H1 (cell line): ENCODE results near the gene LCN9. TPM values are rescaled to one million over a fixed set of nuclear protein-coding genes. Genes with fewer than 3 reads are reported as not detected.
A peak's percentile ranks its signal among the peaks of the same experiment; 100 is the strongest.

Source experiments
- CTCF ChIA-PET: fragments of 300-600 bp; sonication (Branson Sonifier 250); formaldehyde crosslinking; loops from one replicate; lab custom pipeline; 2021; ENCODE audit not compliant: partially characterized antibody; lab: Charles Lee
- POLR2A ChIA-PET: fragments of 300-600 bp; sonication (Branson Sonifier 250); formaldehyde crosslinking; loops from one replicate; lab custom pipeline; 2021; ENCODE audit warnings: inconsistent platforms; ENCODE audit not compliant: partially characterized antibody; lab: Charles Lee
- DNase-seq, 2 experiments: peaks; one replicate each; pipeline versions ENCODE4 v3.0.0 to v3.0.0-alpha.2; 2010 to 2022; ENCODE audit warnings: low spot score in 2 of 2, low read depth in 1 of 2, mixed read lengths in 1 of 2
- FAIRE-seq: peaks from 2 replicates; lab custom pipeline; 2011; peaks lifted over from hg19 to GRCh38; lab: Jason Lieb, UNC
- H2AFZ ChIP-seq: 2 replicates; pipeline ENCODE4 v1.8.1; 2012; ENCODE audit warnings: low read length, inconsistent platforms
- H2AK5ac ChIP-seq: 2 replicates; pipeline ENCODE4 v1.6.1; 2013; ENCODE audit warnings: low read depth, low read length
- H2BK120ac ChIP-seq: replicated peaks from 2 replicates; pipeline ENCODE3; 2013; ENCODE audit warnings: low read depth, low read length, inconsistent platforms
- H2BK12ac ChIP-seq: 2 replicates; pipeline ENCODE4 v1.6.1; 2013; ENCODE audit warnings: low read depth, low read length
- H2BK15ac ChIP-seq: 2 replicates; pipeline ENCODE4 v1.6.1; 2013; ENCODE audit warnings: low read length
- H2BK20ac ChIP-seq: 2 replicates; pipeline ENCODE4 v1.6.1; 2013; ENCODE audit warnings: low read length
- H2BK5ac ChIP-seq: 2 replicates; pipeline ENCODE4 v1.6.1; 2013; ENCODE audit warnings: low read depth, low read length
- H3K14ac ChIP-seq: 2 replicates; pipeline ENCODE4 v1.6.1; 2013; ENCODE audit warnings: inconsistent platforms; ENCODE audit not compliant: insufficient read length
- H3K18ac ChIP-seq: 2 replicates; pipeline ENCODE4 v1.6.1; 2013; ENCODE audit warnings: low read length; ENCODE audit errors: extremely low read depth
- H3K23ac ChIP-seq: 2 replicates; pipeline ENCODE4 v1.6.1; 2013; ENCODE audit warnings: inconsistent platforms; ENCODE audit not compliant: insufficient read length
- H3K23me2 ChIP-seq: 2 replicates; pipeline ENCODE4 v1.6.1; 2013; ENCODE audit warnings: low read depth, low read length
- H3K27ac ChIP-seq: 2 replicates; pipeline ENCODE4 v1.6.1; 2011; ENCODE audit warnings: low read depth, low read length, inconsistent platforms
- H3K27me3 ChIP-seq, 4 experiments: replicated peaks in 1 of 4; 1 replicate in 1 of 4; 2 replicates in 3 of 4; pipeline versions ENCODE4 v1.6.1 to v1.8.1; 2011 to 2013; ENCODE audit warnings: low read length in 3 of 4, mild to moderate bottlenecking in 3 of 4, inconsistent platforms in 2 of 4, mixed read lengths in 2 of 4, moderate library complexity in 1 of 4; ENCODE audit not compliant: control insufficient read depth in 3 of 4, insufficient read depth in 3 of 4; ENCODE audit errors: extremely low read depth in 1 of 4
- H3K36me3 ChIP-seq, 4 experiments: 2 replicates each; pipeline versions ENCODE4 v1.6.1 to v1.8.1; 2011 to 2013; ENCODE audit warnings: mild to moderate bottlenecking in 4 of 4, low read length in 3 of 4, moderate library complexity in 2 of 4, control low read depth in 1 of 4, inconsistent platforms in 1 of 4; ENCODE audit not compliant: insufficient read depth in 4 of 4, control insufficient read depth in 2 of 4
- H3K4ac ChIP-seq: replicated peaks from 2 replicates; pipeline ENCODE3; 2013; ENCODE audit warnings: low read length, low read depth, mixed read lengths, inconsistent platforms; ENCODE audit not compliant: insufficient read length
- H3K4me1 ChIP-seq, 4 experiments: replicated peaks in 1 of 4; 1 replicate in 1 of 4; 2 replicates in 3 of 4; pipeline versions ENCODE4 v1.6.1 to v1.8.1; 2011 to 2013; ENCODE audit warnings: low read length in 3 of 4, inconsistent platforms in 2 of 4, mixed read lengths in 1 of 4; ENCODE audit not compliant: insufficient read depth in 4 of 4, control insufficient read depth in 3 of 4
- H3K4me2 ChIP-seq, 2 experiments: 2 replicates each; pipeline versions ENCODE4 v1.6.1 to v1.8.1; 2011 to 2013; ENCODE audit warnings: low read depth in 2 of 2, low read length in 2 of 2, control low read depth in 1 of 2, inconsistent platforms in 1 of 2, mild to moderate bottlenecking in 1 of 2; ENCODE audit not compliant: insufficient read depth in 1 of 2
- H3K4me3 ChIP-seq, 4 experiments: fragments of 200-600, 300-600 bp in 1 of 4; sonication (generic), shearing (Covaris generic), sonication (Bioruptor Twin) in 1 of 4; 2 replicates each; pipeline versions ENCODE4 v1.5.1 to v1.8.1; 2011 to 2016; ENCODE audit warnings: low read length in 4 of 4, low read depth in 3 of 4, control low read depth in 2 of 4, inconsistent platforms in 2 of 4, mild to moderate bottlenecking in 2 of 4, mixed read lengths in 1 of 4, moderate library complexity in 1 of 4; ENCODE audit not compliant: insufficient read depth in 2 of 4; ENCODE audit errors: extremely low read depth in 1 of 4
- H3K56ac ChIP-seq: replicated peaks from 2 replicates; pipeline ENCODE3; 2013; ENCODE audit warnings: low read depth, mild to moderate bottlenecking, mixed read lengths, low read length, inconsistent platforms; ENCODE audit not compliant: insufficient read length
- H3K79me1 ChIP-seq: 2 replicates; pipeline ENCODE4 v1.6.1; 2013; ENCODE audit warnings: low read depth, low read length, control low read depth
- H3K79me2 ChIP-seq, 2 experiments: 2 replicates each; pipeline versions ENCODE4 v1.6.1 to v1.8.1; 2012 to 2013; ENCODE audit warnings: low read length in 2 of 2, mild to moderate bottlenecking in 2 of 2, inconsistent platforms in 1 of 2; ENCODE audit not compliant: insufficient read depth in 2 of 2, control insufficient read depth in 1 of 2
- H3K9ac ChIP-seq, 4 experiments: replicated peaks in 1 of 4; 1 replicate in 1 of 4; 2 replicates in 3 of 4; pipeline versions ENCODE4 v1.6.1 to v1.8.1; 2011 to 2013; ENCODE audit warnings: low read depth in 3 of 4, low read length in 3 of 4, control low read depth in 2 of 4, mild to moderate bottlenecking in 2 of 4, moderate library complexity in 2 of 4, inconsistent platforms in 1 of 4; ENCODE audit errors: extremely low read depth in 1 of 4
- H3K9me3 ChIP-seq, 2 experiments: 2 replicates each; pipeline versions ENCODE4 v1.6.1 to v1.8.1; 2012 to 2013; ENCODE audit warnings: mild to moderate bottlenecking in 2 of 2, moderate library complexity in 2 of 2, control low read depth in 1 of 2, inconsistent platforms in 1 of 2, low read depth in 1 of 2, low read length in 1 of 2, mixed read lengths in 1 of 2; ENCODE audit not compliant: insufficient read depth in 2 of 2
- H4K20me1 ChIP-seq, 2 experiments: replicated peaks in 1 of 2; 2 replicates each; pipeline versions ENCODE3 to v1.8.1; 2011 to 2013; ENCODE audit warnings: inconsistent platforms in 2 of 2, low read length in 2 of 2, mild to moderate bottlenecking in 1 of 2; ENCODE audit not compliant: insufficient read depth in 2 of 2, control insufficient read depth in 1 of 2
- H4K5ac ChIP-seq: 2 replicates; pipeline ENCODE4 v1.6.1; 2013; ENCODE audit warnings: low read length, low read depth, mixed read lengths, inconsistent platforms; ENCODE audit not compliant: insufficient read length
- H4K8ac ChIP-seq: 2 replicates; pipeline ENCODE4 v1.8.0; 2013; ENCODE audit warnings: mild to moderate bottlenecking, moderate library complexity, low read length, inconsistent platforms; ENCODE audit not compliant: insufficient read depth; ENCODE audit errors: extremely low read depth
- H4K91ac ChIP-seq: replicated peaks from 2 replicates; pipeline ENCODE3; 2013; ENCODE audit warnings: low read length, mixed read lengths, inconsistent platforms; ENCODE audit not compliant: insufficient read length
- CBX5 ChIP-seq: fragments of 300-800, 300-1000 bp; sonication (generic); IDR thresholded peaks from 2 replicates; pipeline ENCODE4 v1.7.1; 2016; ENCODE audit warnings: antibody characterized with exemption, low read length, low read depth
- CTBP2 ChIP-seq: IDR thresholded peaks from 2 replicates; pipeline ENCODE4 v1.7.0; 2011; ENCODE audit warnings: borderline replicate concordance, mild to moderate bottlenecking, moderate library complexity, mixed read lengths, low read length; ENCODE audit not compliant: insufficient read depth, insufficient read length
- GTF2F1 ChIP-seq: IDR thresholded peaks from 2 replicates; pipeline ENCODE4 v1.6.1; 2012; ENCODE audit warnings: low read depth, low read length, improper control_type of control experiment, borderline replicate concordance
- KDM1A ChIP-seq: fragments of 200-600, 300-600 bp; sonication (generic); IDR thresholded peaks from 2 replicates; pipeline ENCODE4 v1.7.1; 2016; ENCODE audit warnings: mild to moderate bottlenecking, low read length, borderline replicate concordance
- KDM4A ChIP-seq: IDR thresholded peaks from one replicate; pipeline ENCODE4 v1.7.1; 2012; ENCODE audit warnings: low read depth, mild to moderate bottlenecking, moderate library complexity, low read length, inconsistent platforms; ENCODE audit not compliant: severe bottlenecking
- RNF2 ChIP-seq: fragments of 200-900, 300-1000 bp; sonication (generic); IDR thresholded peaks from 2 replicates; pipeline ENCODE4 v1.7.1; 2016; ENCODE audit warnings: borderline replicate concordance, low read depth, mild to moderate bottlenecking, antibody characterized with exemption, low read length; ENCODE audit not compliant: poor library complexity, severe bottlenecking; ENCODE audit errors: missing control alignments
- SUZ12 ChIP-seq: fragments of 200-600 bp; sonication (generic); IDR thresholded peaks from 2 replicates; pipeline ENCODE4 v1.6.1; 2012; ENCODE audit warnings: mild to moderate bottlenecking, inconsistent platforms, low read length, moderate library complexity, mixed read lengths
- TAF1 ChIP-seq: IDR thresholded peaks from 2 replicates; pipeline ENCODE4 v1.6.1; 2011; ENCODE audit warnings: mild to moderate bottlenecking, low read depth, low read length
- TCF12 ChIP-seq: IDR thresholded peaks from 2 replicates; pipeline ENCODE4 v1.6.1; 2011; ENCODE audit warnings: low read depth, mild to moderate bottlenecking, low read length
- WGBS, 2 experiments: shearing (Covaris generic) in 1 of 2; methylation state at CpG; one replicate each; pipeline versions ENCODE4 v1.1.6 to v1.1.7; 2013 to 2015; ENCODE audit warnings: low lambda C conversion rate in 2 of 2, mixed read lengths in 2 of 2, inconsistent platforms in 1 of 2, low coverage in 1 of 2, missing lambda C conversion rate in 1 of 2; ENCODE audit not compliant: insufficient replicate concordance in 2 of 2, insufficient coverage in 1 of 2, insufficient read length in 1 of 2; ENCODE audit errors: extremely low coverage in 1 of 2, missing lambda C conversion rate in 1 of 2; 5-methylcytosine and 5-hydroxymethylcytosine counted together
- polyA plus RNA-seq, 7 experiments: library from polyadenylated mRNA; depleted of rRNA in 3 of 7; stranded (reverse) in 5 of 7; unstranded in 2 of 7; fragments of >200 nt in 5 of 7; fragments of 200-250 nt in 2 of 7; gene quantifications; 1 replicate in 5 of 7; 2 replicates in 1 of 7; 4 replicates in 1 of 7; pipeline versions ENCODE4 v1.2.1 to v1.2.3, GENCODE V29; 2011 to 2013; ENCODE audit warnings: missing spikeins in 2 of 7, mixed read lengths in 2 of 7
- total RNA-seq: library from RNA; stranded (reverse); fragmentation: NEBNext Ultra II Directional; extraction: Animal tissue kit (Norgen Biotek cat#: 25700); gene quantifications from 2 replicates; pipeline ENCODE4 v1.2.1, GENCODE V29; 2021
- TF ChIP-seq, protein P1 (sequence below): IDR thresholded peaks from 2 replicates; pipeline ENCODE4 v1.6.1; 2012; ENCODE audit warnings: inconsistent platforms

The LCN9 gene
- total and polyA plus RNA-seq, 2 of the 8 experiments (the other 6 are each of a cell fraction or from before 2014, with no cell fraction given): 2.3 to 3.1 TPM

DNA sequence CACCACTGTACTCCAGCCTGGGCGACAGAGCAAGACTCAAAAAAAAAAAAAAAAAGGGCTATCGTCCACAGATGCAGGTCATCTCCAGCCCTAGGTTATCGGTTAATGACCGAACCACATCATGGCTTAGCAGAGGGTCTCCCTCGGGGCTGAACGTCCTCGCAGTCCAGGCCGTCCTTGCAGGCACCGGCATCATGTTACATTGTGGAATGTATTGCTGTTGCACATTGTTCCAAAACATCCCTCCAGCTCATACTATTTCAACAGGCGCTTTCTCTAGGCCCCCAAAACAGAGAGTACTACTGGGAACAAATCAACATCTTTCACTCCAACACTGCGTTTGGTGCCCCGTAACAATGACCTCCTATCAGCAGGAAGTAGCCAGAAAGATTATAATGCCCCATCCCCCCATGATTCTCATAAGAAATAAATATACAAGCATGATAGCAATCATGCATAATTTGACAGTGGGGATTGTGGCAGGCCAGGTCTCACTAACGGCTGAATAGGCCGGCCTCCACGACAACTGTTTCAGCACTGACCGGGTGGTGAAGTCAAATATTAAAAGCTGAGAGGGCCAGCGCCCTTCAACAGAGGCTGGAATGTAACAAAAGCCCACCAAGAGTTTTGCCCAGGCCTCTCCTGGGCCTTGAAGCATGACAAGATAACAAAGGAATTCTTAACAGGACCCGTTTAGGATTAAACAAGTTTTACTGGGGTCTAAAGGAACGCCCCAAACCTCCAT lies 1.1 kb upstream of the LCN9 start:
- no peak overlapping the region for H3K23ac ChIP-seq
- ChIA-PET CTCF (interaction anchor here (0.6 to 1.8 kb wide), 4 partner anchors 10 to 31 kb away, joined by 3 to 5 read pairs (median 4); no protein-coding TSS in a partner anchor), POLR2A (interaction anchor here (0.5 to 3.6 kb wide), 4 partner anchors 9 to 1564 kb away, joined by 3 to 19 read pairs (median 3); no protein-coding TSS in a partner anchor)
- no peaks in the 10 kb centered on the region; a peak in 1 of 7 replicates for H3K27me3 ChIP-seq
- no peak overlapping the region for H3K18ac ChIP-seq
- no peak overlapping the region for H2AFZ ChIP-seq
- FAIRE-seq (no peak), DNase-seq (peak in 1 of 2 experiments; percentile 35)
- no peak overlapping the region for H4K5ac ChIP-seq
- peaks cover 0 to 8% (median 4%) of the 10 kb centered on the region in 4 experiments; a peak in 3 of 7 replicates for H3K4me1 ChIP-seq
- no peak overlapping the region for H2BK20ac ChIP-seq
- no peak overlapping the region for H3K4me2 ChIP-seq
- H3K36me3 ChIP-seq: peaks cover 0 to 35% (median 4%) of the 10 kb centered on the region in 4 experiments; a peak in 5 of 8 replicates
- no peak overlapping the region for H3K56ac ChIP-seq
- H3K9me3 ChIP-seq: peaks cover 24 to 27% of the 10 kb centered on the region in 2 experiments
- H4K91ac ChIP-seq: no peak overlapping the region
- H2BK5ac ChIP-seq: no peak overlapping the region
- H3K23me2 ChIP-seq: no peaks in the 10 kb centered on the region
- no peak overlapping the region; the same call in 1 of the 2 replicates for H3K27ac ChIP-seq
- 0 out of 2 replicates have a peak overlapping the region, but pooled peaks have one; percentile 25 for H2AK5ac ChIP-seq
- no peaks in the 10 kb centered on the region for H4K20me1 ChIP-seq
- H3K14ac ChIP-seq: no peak overlapping the region
- H2BK12ac ChIP-seq: no peak overlapping the region
- H4K8ac ChIP-seq: no peak overlapping the region
- no peaks in the 10 kb centered on the region for H3K79me2 ChIP-seq
- H2BK120ac ChIP-seq: no peak overlapping the region
- H3K4me3 ChIP-seq: no peak overlapping the region
- H3K79me1 ChIP-seq: no peaks in the 10 kb centered on the region
- WGBS, 2 experiments: 86% methylated on average over 18 of the region's 19 CpGs; no CpG with 5 or more reads in 1 of the 2 experiments
- H2BK15ac ChIP-seq: no peak overlapping the region
- H3K9ac ChIP-seq: no peak overlapping the region
- no peak overlapping the region for H3K4ac ChIP-seq
- no peak for TF ChIP-seq TCF12
- no peak for TF ChIP-seq TAF1
- TF ChIP-seq KDM4A: no peak
- TF ChIP-seq CBX5: no peak
- TF ChIP-seq, protein P1, sequence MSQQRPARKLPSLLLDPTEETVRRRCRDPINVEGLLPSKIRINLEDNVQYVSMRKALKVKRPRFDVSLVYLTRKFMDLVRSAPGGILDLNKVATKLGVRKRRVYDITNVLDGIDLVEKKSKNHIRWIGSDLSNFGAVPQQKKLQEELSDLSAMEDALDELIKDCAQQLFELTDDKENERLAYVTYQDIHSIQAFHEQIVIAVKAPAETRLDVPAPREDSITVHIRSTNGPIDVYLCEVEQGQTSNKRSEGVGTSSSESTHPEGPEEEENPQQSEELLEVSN: no peak
- no peak for TF ChIP-seq CTBP2
- no peak for TF ChIP-seq GTF2F1
- no peak for TF ChIP-seq KDM1A
- no peak for TF ChIP-seq SUZ12
- no peak for TF ChIP-seq RNF2
